Left kidney (tissue), 8 donors: ENCODE data around the gene CSN3. TPM values are rescaled to one million over a fixed set of nuclear protein-coding genes. Genes with fewer than 3 reads are reported as not detected.
"Not testable (repeated sequence)": the region's sequence is repeated elsewhere in the genome, so short reads cannot be mapped to it uniquely, and the experiment has no call there.

Source experiments
- DNase-seq: peaks from one replicate; pipeline ENCODE4 v3.0.0-alpha.2; 2013
- long read RNA-seq, 8 donors: transcript quantifications; one replicate each; lab custom pipeline, GENCODE V29; 2026
- polyA plus RNA-seq: library from polyadenylated mRNA; unstranded; fragments of 120-200 nt; gene quantifications from one replicate; pipeline ENCODE4 v1.2.1, GENCODE V29; 2013; ENCODE audit not compliant: insufficient read length

Gene CSN3, protein sequence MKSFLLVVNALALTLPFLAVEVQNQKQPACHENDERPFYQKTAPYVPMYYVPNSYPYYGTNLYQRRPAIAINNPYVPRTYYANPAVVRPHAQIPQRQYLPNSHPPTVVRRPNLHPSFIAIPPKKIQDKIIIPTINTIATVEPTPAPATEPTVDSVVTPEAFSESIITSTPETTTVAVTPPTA
- polyA plus RNA-seq = not detected
- long read RNA-seq, donor 1 = 0 reads
- long read RNA-seq, donor 2 = 0 reads
- long read RNA-seq, donor 3 = 0 reads
- long read RNA-seq, donor 4 = 0 reads
- long read RNA-seq, donor 5 = 0 reads
- long read RNA-seq, donor 6 = 0 reads
- long read RNA-seq, donor 7 = 0 reads
- long read RNA-seq, donor 8 = 0 reads

DNA sequence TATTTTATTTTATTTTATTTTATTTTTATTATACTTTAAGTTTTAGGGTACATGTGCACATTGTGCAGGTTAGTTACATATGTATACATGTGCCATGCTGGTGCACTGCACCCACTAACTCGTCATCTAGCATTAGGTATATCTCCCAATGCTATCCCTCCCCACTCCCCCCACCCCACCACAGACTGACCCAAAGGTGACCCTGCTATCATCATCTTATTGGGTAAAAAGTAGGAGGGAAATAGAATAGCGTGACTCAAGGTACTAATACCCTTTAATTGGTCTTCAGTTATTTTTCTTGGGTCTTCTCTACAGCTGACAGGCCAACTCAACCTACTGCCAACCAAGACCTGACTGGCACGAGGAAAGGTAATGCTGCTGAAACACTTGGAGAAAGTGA is at the start of gene CSN3:
CSN3 (plus strand) TSS at position 301 of the 400 bp plus-strand sequence. CDS start 2,223 bp downstream, outside the sequence.
- DNase-seq = not testable (repeated sequence)

DNA sequence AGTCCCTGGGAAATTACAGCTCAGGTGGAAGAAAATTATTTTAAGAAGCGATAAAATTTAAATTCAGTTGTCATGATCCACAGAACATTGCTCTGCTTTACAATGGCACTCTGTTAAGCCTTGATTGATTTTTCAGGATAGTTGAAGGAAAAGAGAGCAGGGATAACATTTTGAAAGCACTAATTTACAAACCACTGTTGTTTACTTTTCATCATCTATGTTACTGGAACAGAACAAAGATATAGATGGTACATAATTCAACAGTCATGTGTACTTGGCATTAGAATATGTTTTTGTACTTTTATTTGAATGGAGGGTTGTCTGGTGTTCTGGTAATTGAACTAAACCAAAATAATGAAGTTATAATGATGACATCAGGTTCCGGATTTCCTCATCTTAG is 49.5 kb upstream of the CSN3 start:
- no peak for DNase-seq

DNA sequence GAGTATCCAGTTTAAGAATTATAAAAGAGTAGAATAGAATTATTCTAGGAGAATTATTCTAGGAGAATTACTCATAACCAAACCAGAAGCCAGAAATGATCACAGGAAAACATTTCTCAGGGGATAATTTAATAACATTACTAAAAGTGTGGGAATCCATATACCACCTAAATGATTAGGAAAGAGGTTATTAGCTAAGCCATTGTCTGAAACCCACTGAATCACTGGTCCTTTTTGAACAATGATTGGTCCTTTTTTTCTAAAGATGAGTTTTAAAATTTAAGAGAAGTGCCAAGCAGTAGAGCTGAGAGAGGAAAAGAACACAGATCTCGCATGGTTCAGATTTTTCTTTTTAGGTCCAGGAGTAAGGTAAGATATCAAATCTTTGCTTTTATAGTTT is 47.0 kb upstream of the CSN3 start, which contains the start of gene ODAM:
ODAM (plus strand) TSS at position 301 of the 400 bp plus-strand sequence. CDS start 819 bp downstream, outside the sequence.
- DNase-seq = no peak

DNA sequence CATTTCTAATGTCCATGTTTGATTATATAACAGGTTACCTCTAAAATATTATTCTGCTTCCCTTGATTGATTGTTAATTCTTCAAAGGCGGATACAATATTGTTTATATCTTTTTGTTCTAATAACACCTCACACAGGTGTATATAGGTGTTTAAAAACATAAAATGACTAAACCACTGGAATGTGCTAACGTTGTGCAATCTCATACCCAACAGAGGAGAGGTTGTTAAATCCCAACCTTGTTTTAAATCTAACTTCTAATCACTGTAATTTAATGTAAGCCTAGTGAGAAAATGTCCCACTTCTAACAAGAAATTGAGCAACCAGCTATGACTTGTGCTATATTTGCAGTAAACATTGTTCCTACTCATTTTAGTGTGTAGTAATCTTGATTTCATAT is 45.5 kb upstream of the CSN3 start:
- no peak for DNase-seq

DNA sequence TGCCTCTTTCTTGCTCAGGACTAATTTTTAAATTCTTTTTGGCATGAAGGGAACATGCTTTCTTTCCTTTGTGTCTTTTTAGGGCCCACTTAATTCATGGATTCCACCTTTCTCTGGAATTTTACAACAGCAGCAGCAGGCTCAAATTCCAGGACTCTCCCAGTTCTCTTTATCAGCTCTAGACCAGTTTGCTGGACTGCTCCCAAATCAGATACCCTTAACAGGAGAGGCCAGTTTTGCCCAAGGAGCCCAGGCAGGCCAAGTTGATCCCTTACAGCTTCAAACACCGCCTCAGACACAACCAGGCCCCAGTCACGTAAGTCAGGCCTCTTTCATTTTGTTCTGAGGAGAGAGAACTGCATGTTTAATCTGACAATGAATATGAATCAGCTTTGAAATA is 44.6 kb upstream of the CSN3 start:
- no peak for DNase-seq

DNA sequence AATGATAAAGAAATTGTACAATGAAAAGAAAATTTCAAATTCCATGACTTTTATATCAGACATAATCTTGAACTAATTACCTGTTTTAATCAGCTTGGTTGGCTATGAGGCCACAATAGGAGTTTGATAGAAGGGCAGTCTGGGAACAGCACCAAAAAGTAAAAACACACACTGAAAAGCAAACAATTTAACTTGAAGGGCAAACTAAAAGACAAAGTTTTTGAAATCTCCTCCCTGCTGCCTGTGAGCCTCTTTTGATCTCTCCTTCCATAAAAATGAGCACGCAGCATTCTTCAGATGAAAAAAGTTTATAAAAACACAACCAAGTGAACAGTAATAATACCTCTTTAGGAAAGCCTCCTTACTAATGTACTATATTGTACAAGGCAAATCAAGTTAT is 38.8 kb upstream of the CSN3 start:
- DNase-seq = no peak

DNA sequence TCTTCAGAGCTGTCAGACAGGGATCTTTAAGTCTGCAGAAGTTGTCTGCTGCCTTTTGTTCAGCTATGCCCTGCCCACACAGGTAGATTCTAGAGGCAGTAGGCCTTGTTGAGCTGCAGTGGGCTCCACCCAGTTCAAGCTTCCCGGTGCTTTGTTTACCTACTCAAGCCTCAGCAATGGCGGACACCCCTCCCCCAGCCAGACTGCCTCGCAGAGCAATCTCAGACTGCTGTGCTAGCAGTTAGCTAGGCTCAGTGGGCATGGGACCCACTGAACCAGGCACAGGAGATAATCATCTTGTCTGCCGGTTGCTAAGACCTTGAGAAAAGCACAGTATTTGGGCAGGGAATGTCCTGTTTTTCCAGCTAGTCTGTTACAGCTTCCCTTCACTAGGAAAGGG is 29.6 kb upstream of the CSN3 start:
- not testable (repeated sequence) for DNase-seq

DNA sequence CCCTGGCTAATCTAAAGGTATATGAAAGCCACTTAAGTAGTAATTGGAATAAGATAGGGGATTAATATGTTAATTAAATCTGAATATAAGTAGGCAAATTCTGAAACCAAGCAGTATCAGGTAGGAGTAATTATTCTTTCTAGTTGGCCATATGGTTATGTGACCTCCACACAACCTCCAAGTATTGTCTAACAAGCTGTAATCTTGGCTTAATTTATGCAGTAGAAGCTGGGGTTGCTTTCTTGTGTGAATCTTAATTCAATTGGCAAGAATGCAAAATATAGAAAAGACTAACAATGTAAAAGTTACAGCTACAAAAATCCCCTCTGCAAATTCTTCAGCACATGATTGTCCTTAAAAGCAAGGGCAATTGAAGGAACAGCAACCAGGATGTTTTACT is 26.3 kb upstream of the CSN3 start:
- DNase-seq = not testable (repeated sequence)

DNA sequence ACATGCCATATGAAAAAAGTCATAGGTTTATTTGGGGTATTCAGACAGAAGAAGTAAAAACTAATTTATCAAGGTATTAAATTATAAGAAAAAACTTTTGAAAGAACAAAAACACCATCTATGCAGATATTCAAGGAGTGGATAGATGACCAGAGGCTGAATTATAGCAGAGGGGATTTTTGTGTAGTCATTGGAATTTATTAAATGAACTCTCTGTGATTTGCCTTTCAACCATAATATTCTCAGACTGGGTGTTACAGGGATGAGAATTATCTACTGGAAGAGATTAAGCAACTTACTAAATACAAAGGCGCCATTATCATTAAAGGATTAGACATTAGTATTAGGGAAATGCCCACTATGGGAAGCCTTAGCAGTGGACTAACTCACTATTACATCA is 25.8 kb upstream of the CSN3 start:
- DNase-seq = not testable (repeated sequence)

DNA sequence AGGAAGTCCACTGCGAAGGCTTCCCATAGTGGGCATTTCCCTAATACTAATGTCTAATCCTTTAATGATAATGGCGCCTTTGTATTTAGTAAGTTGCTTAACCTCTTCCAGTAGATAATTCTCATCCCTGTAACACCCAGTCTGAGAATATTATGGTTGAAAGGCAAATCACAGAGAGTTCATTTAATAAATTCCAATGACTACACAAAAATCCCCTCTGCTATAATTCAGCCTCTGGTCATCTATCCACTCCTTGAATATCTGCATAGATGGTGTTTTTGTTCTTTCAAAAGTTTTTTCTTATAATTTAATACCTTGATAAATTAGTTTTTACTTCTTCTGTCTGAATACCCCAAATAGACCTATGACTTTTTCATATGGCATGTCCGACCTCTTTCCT is 21.0 kb upstream of the CSN3 start:
- DNase-seq = not testable (repeated sequence)

DNA sequence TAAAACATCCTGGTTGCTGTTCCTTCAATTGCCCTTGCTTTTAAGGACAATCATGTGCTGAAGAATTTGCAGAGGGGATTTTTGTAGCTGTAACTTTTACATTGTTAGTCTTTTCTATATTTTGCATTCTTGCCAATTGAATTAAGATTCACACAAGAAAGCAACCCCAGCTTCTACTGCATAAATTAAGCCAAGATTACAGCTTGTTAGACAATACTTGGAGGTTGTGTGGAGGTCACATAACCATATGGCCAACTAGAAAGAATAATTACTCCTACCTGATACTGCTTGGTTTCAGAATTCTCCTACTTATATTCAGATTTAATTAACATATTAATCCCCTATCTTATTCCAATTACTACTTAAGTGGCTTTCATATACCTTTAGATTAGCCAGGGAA is 20.6 kb upstream of the CSN3 start:
- not testable (repeated sequence) for DNase-seq

DNA sequence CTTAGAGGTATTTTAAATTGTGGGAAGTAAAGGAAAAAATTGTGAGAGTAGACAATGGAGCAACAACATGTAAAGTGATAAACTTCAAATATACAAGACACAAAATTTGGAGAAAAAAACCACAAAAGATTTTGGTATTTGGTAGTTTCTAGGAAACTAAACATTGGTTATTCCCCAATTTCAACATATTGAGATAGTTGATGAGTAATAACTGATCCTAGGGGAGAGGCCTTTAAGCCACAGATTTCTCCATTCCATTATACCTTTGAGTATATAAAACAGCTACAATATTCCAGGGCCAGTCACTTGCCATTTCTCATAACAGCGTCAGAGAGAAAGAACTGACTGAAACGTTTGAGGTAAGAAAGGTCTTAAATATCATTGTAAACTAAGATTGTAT is 16.6 kb upstream of the CSN3 start, which contains the start of gene FDCSP:
FDCSP (plus strand) TSS at position 301 of the 400 bp plus-strand sequence. CDS start 5,071 bp downstream, outside the sequence.
- no peak for DNase-seq

DNA sequence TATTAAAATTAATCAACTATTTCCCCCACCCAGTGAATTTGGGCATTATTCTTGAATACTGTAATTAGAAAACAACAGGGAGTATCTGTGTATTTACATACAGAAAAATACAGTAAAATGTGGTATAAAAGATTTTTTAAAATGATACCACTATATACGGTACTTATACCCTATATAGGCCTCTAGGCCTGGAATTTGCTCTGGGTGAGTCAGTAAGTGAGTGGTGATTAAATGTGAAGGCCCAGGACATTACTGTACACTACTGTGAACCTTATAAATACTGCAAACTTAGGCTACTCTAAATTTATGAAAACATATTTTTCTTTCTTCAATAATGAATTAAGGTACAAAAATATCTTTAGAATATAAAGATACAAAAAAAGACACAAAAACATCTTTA is 6.3 kb upstream of the CSN3 start:
- DNase-seq = no peak

DNA sequence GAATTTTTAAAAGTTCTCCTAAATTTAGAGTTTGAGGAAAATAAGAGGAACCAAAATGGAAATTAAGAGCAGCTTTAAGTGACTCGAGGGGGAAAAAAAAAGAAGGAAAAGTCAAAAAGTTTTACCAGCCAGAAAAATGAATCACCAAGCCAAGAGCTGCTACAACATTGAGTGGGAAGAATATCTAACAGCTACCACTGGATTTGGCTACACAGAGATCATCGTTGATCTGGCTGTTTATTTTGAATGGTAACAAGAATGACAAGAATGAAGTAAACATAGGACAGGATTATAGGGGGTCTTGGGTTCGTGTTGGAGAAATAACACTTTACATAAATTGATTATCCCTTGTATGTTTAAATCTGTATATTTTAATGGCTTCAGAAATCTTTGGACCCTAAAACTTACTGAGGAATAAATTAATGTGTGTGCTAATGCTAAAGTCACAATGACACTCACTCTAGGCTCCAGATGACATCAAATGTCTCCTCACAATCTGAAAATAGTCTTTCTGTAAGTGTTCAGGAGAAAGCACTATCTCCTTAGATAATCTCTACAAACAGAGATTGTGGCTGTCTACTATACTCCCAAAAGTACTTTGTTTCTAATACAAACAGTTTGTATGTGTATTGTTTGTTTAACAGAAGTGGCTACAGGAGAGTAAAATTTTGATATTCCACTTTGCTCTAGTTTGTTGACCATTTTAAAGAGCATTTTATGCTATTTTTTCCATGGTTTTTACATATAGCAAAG is 3.1 kb upstream of the CSN3 start:
- DNase-seq = no peak

DNA sequence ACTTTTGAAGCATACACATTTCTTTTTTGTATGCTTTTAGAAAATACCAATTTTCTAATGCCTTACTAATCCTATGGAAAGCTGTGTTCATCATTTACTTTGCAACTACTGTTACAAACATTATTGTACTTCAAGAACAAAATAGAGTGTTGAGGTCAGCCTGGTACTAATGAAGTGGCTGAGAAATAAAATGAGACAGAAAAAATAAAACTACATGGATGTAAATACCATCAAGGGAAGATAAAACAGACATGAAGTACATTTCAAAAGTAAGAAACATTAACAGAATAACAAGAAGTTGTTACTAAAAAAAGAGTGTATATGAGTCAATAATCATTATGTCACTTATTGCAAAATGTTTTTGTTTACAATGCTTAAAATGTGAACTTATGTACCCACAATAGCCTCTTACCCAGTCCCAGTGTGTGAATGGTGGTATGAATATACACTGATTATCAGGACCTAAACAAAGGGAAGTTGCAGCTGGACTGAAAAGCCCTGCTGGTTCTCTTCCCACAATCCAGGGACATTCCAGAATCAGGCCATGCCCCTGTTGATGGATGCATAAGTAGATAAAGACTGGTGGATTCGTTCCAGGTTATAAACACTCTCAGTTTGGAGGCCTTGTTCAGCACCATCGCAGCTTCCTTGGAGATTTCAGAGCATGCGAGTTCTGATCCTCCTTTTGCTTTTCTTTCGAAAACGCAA is 2.4 kb upstream of the CSN3 start:
- DNase-seq = no peak

DNA sequence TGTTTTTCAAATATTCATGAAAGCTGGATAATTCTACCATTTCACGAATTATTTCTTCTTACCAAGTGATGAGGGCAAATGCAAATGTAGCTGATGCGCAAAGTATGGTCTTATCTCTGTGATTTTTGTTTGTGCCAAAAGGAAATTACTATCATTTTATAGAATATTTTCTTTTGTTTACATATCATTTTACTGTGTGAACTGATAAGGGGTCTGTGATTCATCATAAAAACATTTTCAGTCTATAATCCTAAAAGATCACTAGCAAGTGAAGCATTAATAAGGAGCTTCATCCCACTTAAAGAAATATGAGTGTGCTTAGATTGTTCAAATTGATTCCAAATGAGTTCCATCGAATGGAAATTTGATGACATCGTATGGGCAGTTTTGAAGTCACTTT is 694 bp downstream of the CSN3 start:
- no peak for DNase-seq

DNA sequence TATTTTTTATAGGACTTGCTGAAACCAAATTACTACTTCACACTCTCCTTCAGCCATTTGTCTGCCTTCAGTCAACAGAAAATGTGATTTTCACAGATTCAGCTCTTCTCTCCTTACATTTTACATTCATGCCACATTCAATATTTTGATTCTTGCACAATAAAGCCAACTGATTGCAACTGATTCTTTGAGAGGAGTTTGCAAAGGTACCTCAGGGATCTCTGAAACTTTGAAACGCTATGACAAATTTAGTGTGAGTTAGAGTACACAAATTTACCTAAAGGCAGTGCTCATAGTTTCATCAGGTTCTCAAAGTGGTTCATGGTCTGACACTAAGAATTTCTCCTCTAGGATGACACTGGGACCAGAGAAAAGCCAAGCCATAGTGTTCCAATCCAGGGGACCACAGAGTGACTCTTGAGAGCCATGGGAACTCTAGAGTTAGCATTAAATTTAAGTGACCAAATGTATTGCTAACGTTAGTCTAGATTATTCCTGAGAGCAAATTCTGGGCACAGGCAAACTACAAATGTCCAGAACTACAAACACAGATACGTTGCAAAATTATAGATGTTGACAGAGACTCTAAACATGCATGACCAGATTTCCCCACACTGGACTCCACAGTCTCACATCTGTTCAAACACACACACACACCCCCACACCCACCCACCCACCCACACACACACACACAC is 9.0 kb downstream of the CSN3 start:
- DNase-seq = no peak

DNA sequence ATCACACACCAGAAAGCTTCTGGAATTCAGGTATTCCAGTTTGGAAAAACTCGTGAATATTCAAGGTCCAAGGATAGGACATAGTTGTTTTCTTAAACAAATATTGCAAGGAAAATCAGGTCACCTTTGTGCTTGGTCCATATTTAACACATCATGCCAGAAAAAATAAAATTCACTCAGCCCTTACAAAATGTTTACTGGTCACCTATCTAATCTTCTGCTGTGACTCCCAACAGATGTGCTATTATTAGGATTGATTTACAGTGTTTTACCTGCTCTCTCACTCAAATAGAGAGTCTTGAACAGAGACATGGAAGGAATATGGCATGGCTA is 9.5 kb downstream of the CSN3 start:
- DNase-seq = no peak

DNA sequence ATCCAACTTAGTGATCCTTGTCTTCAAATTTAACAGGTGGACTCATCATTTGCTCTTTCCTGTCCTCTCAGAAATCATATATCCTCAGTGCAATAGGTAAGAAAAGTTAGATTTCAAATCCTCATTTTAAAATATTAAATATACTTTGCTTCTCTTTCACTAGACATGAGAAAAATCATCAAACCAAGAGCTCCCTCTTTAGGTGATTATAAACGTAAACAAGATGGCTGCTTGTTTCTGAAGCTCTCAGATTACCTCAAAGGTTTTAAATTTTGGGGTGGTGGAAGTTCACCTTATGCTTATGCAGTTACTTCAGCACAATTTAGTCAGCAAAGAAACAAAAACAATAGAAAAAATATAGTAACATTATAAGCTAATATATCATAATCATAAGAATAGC is 27.3 kb downstream of the CSN3 start:
- no peak for DNase-seq

DNA sequence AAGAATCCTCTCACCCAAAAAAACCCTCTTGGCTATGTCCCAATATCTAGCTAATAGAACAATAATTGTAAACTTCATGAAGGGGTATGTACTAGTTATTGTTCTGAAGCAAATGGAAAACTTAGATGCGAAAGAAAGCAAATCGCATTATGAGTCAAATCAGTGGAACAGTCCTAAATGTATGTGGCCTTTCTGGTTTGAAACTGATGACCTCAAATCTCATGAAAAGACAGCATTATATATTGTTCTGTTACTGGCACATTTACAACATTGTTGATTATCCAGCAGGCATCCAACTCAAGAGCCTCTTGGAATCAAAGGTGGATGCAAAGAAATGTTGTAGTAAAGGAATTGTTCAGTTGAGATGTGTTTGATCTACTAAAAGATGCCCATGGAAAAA is 34.7 kb downstream of the CSN3 start:
- no peak for DNase-seq

DNA sequence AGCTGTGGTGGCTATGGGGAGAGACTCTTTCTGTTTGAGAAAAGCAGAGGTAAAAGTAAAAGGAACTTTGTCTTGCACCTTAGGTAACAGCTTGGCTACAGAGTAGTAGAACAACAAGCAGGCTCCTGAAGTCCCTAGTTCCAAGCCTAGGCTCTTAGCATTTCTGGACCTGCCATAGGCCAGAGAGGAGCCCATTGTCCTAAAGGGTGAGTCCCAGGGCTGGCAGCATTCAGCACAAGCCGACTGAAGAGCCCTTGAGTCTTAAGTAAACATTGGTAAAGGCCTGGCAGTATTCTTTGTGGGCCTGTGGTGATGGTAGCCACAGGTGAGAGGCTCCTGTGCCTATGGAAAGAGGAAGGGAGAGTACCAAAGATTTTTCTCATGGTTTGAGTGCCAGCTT is 38.2 kb downstream of the CSN3 start:
- no peak for DNase-seq

DNA sequence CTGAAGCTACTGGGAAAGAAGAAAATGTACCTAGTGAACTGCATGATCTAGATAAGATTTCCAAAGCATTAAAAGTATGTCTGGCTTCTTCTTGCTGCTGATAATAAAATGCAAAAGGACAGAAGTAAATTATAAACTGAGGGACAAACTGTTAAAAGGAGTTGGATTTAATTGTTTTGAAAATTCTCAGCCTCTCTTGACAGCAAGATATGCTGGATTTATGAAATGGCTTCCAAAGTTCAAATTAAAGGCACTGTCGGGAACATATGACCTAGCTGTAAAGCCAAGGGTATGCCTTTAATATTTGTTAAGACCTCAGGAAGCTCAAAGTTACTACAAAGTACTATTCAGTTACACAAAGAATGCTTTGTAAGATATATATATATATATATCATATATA is 46.3 kb downstream of the CSN3 start:
- DNase-seq = no peak
